Common myeloid progenitor, CD34-positive (primary cell): ENCODE measurements around the gene ERMARD.

Experiments
- CTCF ChIA-PET: fragments of 350-600 bp; sonication (Branson Sonifier 250); formaldehyde crosslinking; loops from one replicate; lab custom pipeline; 2021; ENCODE audit warnings: antibody characterized with exemption; lab: Charles Lee
- POLR2A ChIA-PET: fragments of 350-600 bp; sonication (Branson Sonifier 250); formaldehyde crosslinking; loops from one replicate; lab custom pipeline; 2021; ENCODE audit warnings: antibody characterized with exemption; lab: Charles Lee
- DNase-seq, 3 donors: peaks; one replicate each; pipeline versions ENCODE4 v3.0.0 to v3.0.0-alpha.2; 2013
- H3K27ac ChIP-seq, 2 experiments: 1 replicate in 1 of 2; 2 replicates in 1 of 2; pipeline ENCODE4 v1.7.0; 2013; ENCODE audit warnings: inconsistent platforms in 2 of 2, low read length in 2 of 2, mild to moderate bottlenecking in 2 of 2, low read depth in 1 of 2, moderate library complexity in 1 of 2; ENCODE audit not compliant: severe bottlenecking in 2 of 2, insufficient read depth in 1 of 2, poor library complexity in 1 of 2
- H3K27me3 ChIP-seq, 5 experiments: replicated peaks in 2 of 5; 1 replicate in 3 of 5; 2 replicates in 2 of 5; pipeline versions ENCODE4 v1.6.1 to v1.7.0; 2013; ENCODE audit warnings: low read length in 4 of 5, mild to moderate bottlenecking in 2 of 5, moderate library complexity in 2 of 5, inconsistent platforms in 1 of 5; ENCODE audit not compliant: insufficient read depth in 5 of 5, control insufficient read depth in 4 of 5
- H3K36me3 ChIP-seq, 4 experiments: 1 replicate in 2 of 4; 2 replicates in 2 of 4; pipeline versions ENCODE4 v1.6.1 to v1.7.0; 2013; ENCODE audit warnings: low read length in 3 of 4, control low read depth in 1 of 4, mild to moderate bottlenecking in 1 of 4; ENCODE audit not compliant: control insufficient read depth in 4 of 4, insufficient read depth in 4 of 4
- H3K4me1 ChIP-seq, 4 experiments: 1 replicate in 3 of 4; 2 replicates in 1 of 4; pipeline versions ENCODE4 v1.6.1 to v1.7.1; 2013; ENCODE audit warnings: low read length in 3 of 4, mild to moderate bottlenecking in 3 of 4, control low read depth in 1 of 4, inconsistent platforms in 1 of 4, moderate library complexity in 1 of 4; ENCODE audit not compliant: control insufficient read depth in 4 of 4, insufficient read depth in 4 of 4; ENCODE audit errors: control extremely low read depth in 1 of 4
- H3K4me3 ChIP-seq, 7 experiments: 1 replicate in 4 of 7; 2 replicates in 3 of 7; pipeline versions ENCODE4 v1.5.1 to v1.7.0; 2013; ENCODE audit warnings: mild to moderate bottlenecking in 7 of 7, low read length in 6 of 7, moderate library complexity in 6 of 7, inconsistent platforms in 2 of 7, low read depth in 2 of 7, control low read depth in 1 of 7; ENCODE audit not compliant: insufficient read depth in 4 of 7, control insufficient read depth in 1 of 7; ENCODE audit errors: extremely low read depth in 1 of 7
- H3K9me3 ChIP-seq, 5 experiments: 1 replicate in 4 of 5; 2 replicates in 1 of 5; pipeline versions ENCODE4 v1.6.1 to v1.7.1; 2013; ENCODE audit warnings: low read length in 4 of 5, mild to moderate bottlenecking in 2 of 5, inconsistent platforms in 1 of 5, low read depth in 1 of 5, moderate library complexity in 1 of 5; ENCODE audit not compliant: control insufficient read depth in 4 of 5, insufficient read depth in 2 of 5; ENCODE audit errors: control extremely low read depth in 1 of 5
- WGBS: methylation state at CpG from one replicate; pipeline ENCODE4 v1.1.5; 2013; ENCODE audit not compliant: insufficient coverage; 5-methylcytosine and 5-hydroxymethylcytosine counted together

Gene ERMARD

DNA sequence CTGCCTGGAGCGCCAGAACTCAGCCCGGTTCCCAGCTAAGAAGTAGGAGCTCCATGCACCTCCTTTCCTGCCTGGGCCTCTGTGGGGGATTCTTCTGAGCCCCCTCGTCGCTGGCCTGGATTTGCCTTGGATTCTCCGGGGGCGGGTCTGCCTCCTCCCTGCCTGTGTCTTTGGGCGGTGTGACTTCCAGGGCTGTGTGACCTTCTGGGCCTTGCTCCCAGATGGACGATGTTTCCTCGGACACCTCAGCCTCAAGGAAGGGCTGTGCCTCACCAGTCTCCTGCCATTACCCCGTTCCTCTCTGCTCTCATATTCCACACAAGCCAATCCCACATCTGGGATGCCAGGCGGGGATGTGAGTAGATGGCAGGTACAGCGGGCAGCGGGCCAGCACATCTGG lies 76.8 kb downstream of the ERMARD start:
- H3K27me3 ChIP-seq, result peaks cover 0 to 15% (median 4%) of the 10 kb centered on the region in 5 experiments
- DNase-seq, result no peak
- H3K27ac ChIP-seq, result no peak overlapping the region
- peaks cover 0 to 7% (median 0%) of the 10 kb centered on the region in 5 experiments for H3K9me3 ChIP-seq
- ChIA-PET POLR2A (no interaction called here), CTCF (interaction anchor here (0.7 to 2.1 kb wide), 3 partner anchors 24 to 180 kb away, joined by 3 to 7 read pairs (median 3); no protein-coding TSS in a partner anchor)
- H3K36me3 ChIP-seq, result no peaks in the 10 kb centered on the region
- WGBS, result 98% methylated on average over 11 of the region's 13 CpGs
- no peak overlapping the region for H3K4me3 ChIP-seq
- H3K4me1 ChIP-seq, result peaks cover 0 to 6% (median 4%) of the 10 kb centered on the region in 4 experiments

- POLR2A ChIA-PET, result no interaction called here
- H3K4me3 ChIP-seq, result no peak overlapping the region
- CTCF ChIA-PET, result interaction anchor here (1.3 kb wide), 1 partner anchor 11 kb away, joined by 4 read pairs; no protein-coding TSS in a partner anchor
Measured at GRCh38 chr6:169829786-169830185, 78.4 kb downstream of the ERMARD start.

DNA sequence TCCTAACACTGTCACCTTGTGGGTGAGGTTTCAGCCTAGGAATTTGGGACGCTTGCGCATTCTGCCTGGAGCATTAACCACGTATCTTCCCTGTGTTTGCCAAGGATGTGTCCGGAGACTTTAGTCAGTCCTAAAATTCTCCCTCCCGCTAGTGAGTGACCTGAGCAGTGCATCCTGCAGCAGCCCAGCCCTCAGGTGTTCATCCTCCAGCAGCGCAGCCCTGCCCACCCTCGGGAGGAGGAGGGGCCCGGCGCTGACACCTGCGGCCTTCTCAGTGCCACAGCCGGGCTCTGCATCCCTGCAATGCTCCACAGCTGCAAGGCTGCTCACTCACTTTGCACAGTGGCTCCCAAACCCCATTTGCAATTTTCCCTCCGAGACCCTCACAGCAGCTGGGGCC lies 79.5 kb downstream of the ERMARD start:
- Histone ChIP-seq H3K9me3 (peaks cover 0 to 7% (median 0%) of the 10 kb centered on the region in 5 experiments), H3K36me3 (no peaks in the 10 kb centered on the region), H3K27ac (no peak overlapping the region), H3K4me3 (no peak overlapping the region), H3K4me1 (peaks cover 0 to 6% (median 4%) of the 10 kb centered on the region in 4 experiments), H3K27me3 (peaks cover 2 to 26% (median 7%) of the 10 kb centered on the region in 5 experiments)
- POLR2A ChIA-PET, result no interaction called here
- CTCF ChIA-PET, result interaction anchor here (0.8 to 2.3 kb wide), 19 partner anchors 14 to 700 kb away, joined by 3 to 23 read pairs (median 5); no protein-coding TSS in a partner anchor
- no peak for DNase-seq
- 86% methylated on average over 9 of the region's 12 CpGs for WGBS

More at GRCh38 chr6:169829786-169830185, 78.4 kb downstream of the ERMARD start:
- WGBS, result 79% methylated on average over 4 of the region's 4 CpGs
- peaks cover 2 to 21% (median 7%) of the 10 kb centered on the region in 5 experiments for H3K27me3 ChIP-seq
- H3K9me3 ChIP-seq, result peaks cover 0 to 7% (median 0%) of the 10 kb centered on the region in 5 experiments
- no peak overlapping the region for H3K27ac ChIP-seq
- H3K36me3 ChIP-seq, result no peaks in the 10 kb centered on the region
- peaks cover 0 to 6% (median 4%) of the 10 kb centered on the region in 4 experiments for H3K4me1 ChIP-seq
- no peak for DNase-seq
